Measurements from ENCODE around the gene MTUS2. TPM values are rescaled to one million over a fixed set of nuclear protein-coding genes. Genes with fewer than 3 reads are reported as not detected.

The MTUS2 gene
- total RNA-seq, 4 donors from 2014 or later, result 0.16 to 0.75 (median 0.24) TPM

DNA sequence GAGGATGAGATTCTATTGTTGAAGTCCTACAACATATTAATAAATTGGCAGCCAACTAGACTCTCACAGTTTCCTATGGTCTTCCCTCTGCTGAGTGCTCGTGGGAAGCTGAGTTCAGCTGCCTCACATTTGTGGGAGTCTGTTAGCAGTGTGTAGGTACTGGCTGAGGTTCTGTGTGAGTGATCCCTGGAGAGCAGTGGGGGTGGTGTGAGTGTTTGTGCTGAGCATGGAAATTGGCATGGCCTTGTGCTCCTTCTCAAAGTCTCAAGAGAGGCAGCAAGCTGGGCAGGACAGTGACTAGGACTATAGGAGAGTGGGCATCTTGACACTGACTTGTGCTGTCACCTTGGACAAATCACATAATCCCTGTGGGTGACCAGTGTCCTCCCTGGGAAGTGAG, 298.3 kb downstream of the MTUS2 start:
- no peaks in the 10 kb centered on the region for H3K27me3 ChIP-seq
- no peak overlapping the region for H3K4me3 ChIP-seq
- TF ChIP-seq EP300 (IDR thresholded peaks at IDR 0.05; ENCODE audit: low read depth) (no peak), POLR2A (IDR thresholded peaks at IDR 0.05) (no peak), POLR2AphosphoS5 (IDR thresholded peaks at IDR 0.05) (no peak)
- TF ChIP-seq, protein P1, sequence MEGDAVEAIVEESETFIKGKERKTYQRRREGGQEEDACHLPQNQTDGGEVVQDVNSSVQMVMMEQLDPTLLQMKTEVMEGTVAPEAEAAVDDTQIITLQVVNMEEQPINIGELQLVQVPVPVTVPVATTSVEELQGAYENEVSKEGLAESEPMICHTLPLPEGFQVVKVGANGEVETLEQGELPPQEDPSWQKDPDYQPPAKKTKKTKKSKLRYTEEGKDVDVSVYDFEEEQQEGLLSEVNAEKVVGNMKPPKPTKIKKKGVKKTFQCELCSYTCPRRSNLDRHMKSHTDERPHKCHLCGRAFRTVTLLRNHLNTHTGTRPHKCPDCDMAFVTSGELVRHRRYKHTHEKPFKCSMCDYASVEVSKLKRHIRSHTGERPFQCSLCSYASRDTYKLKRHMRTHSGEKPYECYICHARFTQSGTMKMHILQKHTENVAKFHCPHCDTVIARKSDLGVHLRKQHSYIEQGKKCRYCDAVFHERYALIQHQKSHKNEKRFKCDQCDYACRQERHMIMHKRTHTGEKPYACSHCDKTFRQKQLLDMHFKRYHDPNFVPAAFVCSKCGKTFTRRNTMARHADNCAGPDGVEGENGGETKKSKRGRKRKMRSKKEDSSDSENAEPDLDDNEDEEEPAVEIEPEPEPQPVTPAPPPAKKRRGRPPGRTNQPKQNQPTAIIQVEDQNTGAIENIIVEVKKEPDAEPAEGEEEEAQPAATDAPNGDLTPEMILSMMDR (IDR thresholded peaks at IDR 0.05), result no peak
- H3K4me1 ChIP-seq, result no peaks in the 10 kb centered on the region
- DNase-seq, result no peak
- H3K36me3 ChIP-seq, result no peaks in the 10 kb centered on the region
- H3K27ac ChIP-seq, result no peak overlapping the region
- in situ Hi-C loops (cut with MboI; ENCODE audit: low pct_ligation_motif_present in 1 of 4, low pct_unique_long_range_greater_than_20kb in 1 of 4, low sequenced_read_pairs in 3 of 4), result no loop called here
- 57% methylated on average over 1 of the region's 1 CpG; no CpG with 5 or more reads in 1 of the 2 donors for WGBS, 2 donors (ENCODE audit: low coverage in 1 of 2)
- intact Hi-C loops (cut with DNase I; ENCODE audit: low total_unique reads), result no loop called here
- H3K9me3 ChIP-seq, result no peaks in the 10 kb centered on the region

DNA sequence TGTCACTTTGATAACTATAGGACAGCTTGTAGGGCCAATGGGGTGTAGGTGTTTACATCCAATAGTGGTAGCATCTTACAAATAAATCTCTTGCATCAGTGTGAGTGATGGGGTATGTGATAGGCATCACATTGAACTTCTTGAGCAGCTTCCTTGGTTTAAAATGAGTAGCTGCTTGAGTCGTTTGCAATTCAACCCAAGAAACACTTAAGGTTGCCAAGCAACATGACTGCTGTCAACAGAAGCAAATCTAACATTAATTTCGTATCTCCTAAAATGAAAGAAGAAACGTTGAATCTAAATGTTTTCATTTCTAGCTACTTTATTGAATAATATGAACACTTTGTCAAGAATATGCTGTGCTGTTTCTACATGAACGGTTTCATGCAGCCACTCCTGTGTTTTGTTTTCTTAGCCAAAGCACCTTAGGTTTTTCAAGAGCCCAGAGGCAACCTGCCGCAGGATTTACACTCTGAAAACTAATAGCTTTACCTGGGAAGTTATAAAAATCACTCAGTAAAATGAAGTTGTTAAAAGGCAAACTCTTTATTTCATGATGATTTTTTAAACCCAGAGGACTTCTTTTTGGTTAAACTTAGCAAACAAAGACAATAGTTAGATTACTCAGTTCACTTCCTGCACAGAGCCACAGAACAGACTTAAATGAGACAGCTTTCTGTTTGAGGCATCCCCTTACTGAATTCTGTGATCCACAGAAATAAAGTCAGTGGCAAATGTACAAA, 305.2 kb downstream of the MTUS2 start:
- WGBS, 2 donors (ENCODE audit: low coverage in 1 of 2), result 14 to 15% methylated on average over 5 of the region's 5 CpGs
- Histone ChIP-seq H3K27me3 (no peaks in the 10 kb centered on the region), H3K4me3 (no peak overlapping the region), H3K27ac (no peak overlapping the region), H3K9me3 (no peaks in the 10 kb centered on the region), H3K36me3 (no peaks in the 10 kb centered on the region), H3K4me1 (no peaks in the 10 kb centered on the region)
- no peak for DNase-seq
- in situ Hi-C loops (cut with MboI; ENCODE audit: low pct_ligation_motif_present in 1 of 4, low pct_unique_long_range_greater_than_20kb in 1 of 4, low sequenced_read_pairs in 3 of 4), result no loop called here
- intact Hi-C loops (cut with DNase I; ENCODE audit: low total_unique reads), result no loop called here
- TF ChIP-seq POLR2AphosphoS5 (IDR thresholded peaks at IDR 0.05), result no peak
- TF ChIP-seq, protein P1 (IDR thresholded peaks at IDR 0.05), result no peak
- no peak for TF ChIP-seq POLR2A (IDR thresholded peaks at IDR 0.05)
- TF ChIP-seq EP300 (IDR thresholded peaks at IDR 0.05; ENCODE audit: low read depth), result no peak

DNA sequence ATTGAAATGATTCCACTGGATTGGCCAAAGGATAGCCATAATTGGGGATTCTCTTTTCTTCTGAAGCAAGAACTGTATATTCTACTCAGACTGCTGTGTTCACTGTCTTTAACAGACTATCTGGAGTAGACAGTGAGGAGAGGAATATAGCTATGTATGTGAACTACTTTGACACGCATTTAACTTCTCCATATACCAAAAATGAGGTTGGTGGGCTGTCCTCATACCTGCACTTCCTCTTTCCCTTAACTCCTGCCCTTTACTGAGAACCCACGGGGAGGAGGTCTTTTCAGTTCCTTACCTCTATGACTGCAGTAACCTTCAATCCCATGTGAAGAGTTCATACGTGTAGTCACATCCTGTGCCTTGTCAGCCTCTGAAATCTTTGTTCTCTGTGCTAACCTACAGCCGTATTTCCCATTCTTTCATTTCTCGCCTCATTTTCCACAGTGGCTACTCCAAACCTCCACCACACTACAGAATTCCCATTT, 305.8 kb downstream of the MTUS2 start:
- WGBS, 2 donors (ENCODE audit: low coverage in 1 of 2), result 51 to 62% methylated on average over 5 of the region's 5 CpGs
- no peak overlapping the region for H3K27ac ChIP-seq
- no peaks in the 10 kb centered on the region for H3K36me3 ChIP-seq
- DNase-seq, result no peak
- no peak overlapping the region for H3K4me3 ChIP-seq
- intact Hi-C loops (cut with DNase I; ENCODE audit: low total_unique reads), result no loop called here
- in situ Hi-C loops (cut with MboI; ENCODE audit: low pct_ligation_motif_present in 1 of 4, low pct_unique_long_range_greater_than_20kb in 1 of 4, low sequenced_read_pairs in 3 of 4), result no loop called here
- H3K4me1 ChIP-seq, result no peaks in the 10 kb centered on the region
- H3K27me3 ChIP-seq, result no peaks in the 10 kb centered on the region
- TF ChIP-seq POLR2AphosphoS5 (IDR thresholded peaks at IDR 0.05) (no peak), POLR2A (IDR thresholded peaks at IDR 0.05) (no peak), EP300 (IDR thresholded peaks at IDR 0.05; ENCODE audit: low read depth) (no peak)
- TF ChIP-seq, protein P1 (IDR thresholded peaks at IDR 0.05), result no peak
- H3K9me3 ChIP-seq, result no peaks in the 10 kb centered on the region

DNA sequence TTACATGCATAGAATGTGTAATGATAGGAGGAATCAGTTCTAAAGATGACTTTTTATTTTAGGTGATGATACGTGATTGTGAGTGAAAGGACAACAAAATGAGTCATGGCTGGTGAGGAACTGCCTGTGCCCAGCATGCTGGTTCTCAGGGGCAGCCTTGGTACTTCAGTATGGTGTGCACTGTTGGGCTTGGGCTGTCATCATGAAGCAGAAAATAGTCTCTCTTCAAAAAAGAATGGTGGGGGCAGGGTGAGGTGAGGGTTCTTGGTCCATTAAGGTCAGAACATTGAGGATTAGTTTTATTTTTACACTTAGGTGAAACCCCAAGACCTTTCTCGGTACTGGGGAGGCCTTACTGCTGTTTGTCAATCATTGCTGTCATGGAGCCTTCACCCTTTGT, 309.5 kb downstream of the MTUS2 start:
- no peak for TF ChIP-seq POLR2A (IDR thresholded peaks at IDR 0.05)
- TF ChIP-seq, protein P1 (IDR thresholded peaks at IDR 0.05), result no peak
- TF ChIP-seq EP300 (IDR thresholded peaks at IDR 0.05; ENCODE audit: low read depth), result no peak
- no peak for TF ChIP-seq POLR2AphosphoS5 (IDR thresholded peaks at IDR 0.05)
- DNase-seq, result no peak

More for the DNA sequence above, 309.5 kb downstream of the MTUS2 start:
- H3K36me3 ChIP-seq, result no peaks in the 10 kb centered on the region
- no peaks in the 10 kb centered on the region for H3K27me3 ChIP-seq
- WGBS, 2 donors (ENCODE audit: low coverage in 1 of 2), result 37 to 59% methylated on average over 2 of the region's 2 CpGs
- in situ Hi-C loops (cut with MboI; ENCODE audit: low pct_ligation_motif_present in 1 of 4, low pct_unique_long_range_greater_than_20kb in 1 of 4, low sequenced_read_pairs in 3 of 4) (no loop called here), intact Hi-C loops (cut with DNase I; ENCODE audit: low total_unique reads) (no loop called here)
- H3K9me3 ChIP-seq, result no peaks in the 10 kb centered on the region
- no peaks in the 10 kb centered on the region for H3K4me1 ChIP-seq
- no peak overlapping the region for H3K27ac ChIP-seq
- H3K4me3 ChIP-seq, result no peak overlapping the region
